HCT116 (cell line): ENCODE data around the gene COX7C.

Experiments
- ELF1 ChIP-seq: IDR thresholded peaks from 2 replicates; pipeline ENCODE4 v1.6.1; 2012; ENCODE audit warnings: low read depth, borderline replicate concordance
- RAD21 ChIP-seq: IDR thresholded peaks from 2 replicates; pipeline ENCODE4 v1.6.1; 2012; ENCODE audit warnings: low read depth, mild to moderate bottlenecking
- REST ChIP-seq: IDR thresholded peaks from 2 replicates; pipeline ENCODE4 v1.6.1; 2012; ENCODE audit warnings: low read depth

- no peak for TF ChIP-seq ELF1
- TF ChIP-seq REST, result no peak
- no peak for TF ChIP-seq RAD21
Measured at GRCh38 chr5:86570427-86571083, 47.2 kb upstream of the COX7C start.
